Keratinocyte (primary cell): ENCODE results near the gene EFNB3. TPM values are rescaled to one million over a fixed set of nuclear protein-coding genes. Genes with fewer than 3 reads are reported as not detected.

Source experiments
- DNase-seq: peaks from one replicate; pipeline ENCODE4 v3.0.0-alpha.2; 2011; ENCODE audit warnings: low read depth, missing footprints, low spot score
- FAIRE-seq: peaks from 2 replicates; lab custom pipeline; 2011; peaks lifted over from hg19 to GRCh38; lab: Jason Lieb, UNC
- H2AFZ ChIP-seq: 2 replicates; pipeline ENCODE4 v1.6.0; 2012; ENCODE audit warnings: low read length, control low read depth, inconsistent platforms; ENCODE audit not compliant: control insufficient read depth
- H3K27ac ChIP-seq: 2 replicates; pipeline ENCODE4 v1.5.1; 2011; ENCODE audit warnings: low read length; ENCODE audit not compliant: control insufficient read depth, insufficient read depth
- H3K27me3 ChIP-seq: 3 replicates; pipeline ENCODE4 v1.6.0; 2011; ENCODE audit warnings: low read length; ENCODE audit not compliant: control insufficient read depth, insufficient read depth; ENCODE audit errors: extremely low read depth
- H3K36me3 ChIP-seq, 2 experiments: 2 replicates in 1 of 2; 3 replicates in 1 of 2; pipeline ENCODE4 v1.5.1; 2011; ENCODE audit warnings: low read length in 2 of 2, mild to moderate bottlenecking in 1 of 2; ENCODE audit not compliant: control insufficient read depth in 2 of 2, insufficient read depth in 2 of 2; ENCODE audit errors: extremely low read depth in 1 of 2
- H3K4me1 ChIP-seq: 3 replicates; pipeline ENCODE4 v1.5.1; 2011; ENCODE audit warnings: low read length; ENCODE audit not compliant: control insufficient read depth, insufficient read depth; ENCODE audit errors: extremely low read depth
- H3K4me2 ChIP-seq: 3 replicates; pipeline ENCODE4 v1.6.0; 2011; ENCODE audit warnings: low read depth, low read length; ENCODE audit not compliant: control insufficient read depth, insufficient read depth; ENCODE audit errors: extremely low read depth
- H3K4me3 ChIP-seq, 3 experiments: fragments of 200-600 bp in 1 of 3; sonication (generic) in 1 of 3; 2 replicates in 2 of 3; 3 replicates in 1 of 3; pipeline ENCODE4 v1.5.1; 2011 to 2016; ENCODE audit warnings: low read length in 3 of 3, mild to moderate bottlenecking in 3 of 3, control low read depth in 2 of 3, inconsistent platforms in 1 of 3, low read depth in 1 of 3, mixed read lengths in 1 of 3, mixed run types in 1 of 3, moderate library complexity in 1 of 3; ENCODE audit not compliant: control insufficient read depth in 2 of 3, insufficient read depth in 2 of 3; ENCODE audit errors: extremely low read depth in 1 of 3
- H3K79me2 ChIP-seq: 2 replicates; pipeline ENCODE4 v1.6.0; 2012; ENCODE audit warnings: low read length; ENCODE audit not compliant: control insufficient read depth, insufficient read depth
- H3K9ac ChIP-seq: 3 replicates; pipeline ENCODE4 v1.6.0; 2011; ENCODE audit warnings: low read length; ENCODE audit not compliant: control insufficient read depth, insufficient read depth; ENCODE audit errors: extremely low read depth
- H3K9me1 ChIP-seq: 3 replicates; pipeline ENCODE4 v1.6.0; 2011; ENCODE audit warnings: low read length; ENCODE audit not compliant: control insufficient read depth, insufficient read depth; ENCODE audit errors: extremely low read depth
- H3K9me3 ChIP-seq: 2 replicates; pipeline ENCODE4 v1.5.1; 2012; ENCODE audit warnings: low read depth, low read length; ENCODE audit not compliant: control insufficient read depth
- H4K20me1 ChIP-seq: 3 replicates; pipeline ENCODE4 v1.6.0; 2011; ENCODE audit warnings: low read length; ENCODE audit not compliant: control insufficient read depth, insufficient read depth; ENCODE audit errors: extremely low read depth
- EZH2 ChIP-seq: IDR thresholded peaks from one replicate; pipeline ENCODE4 v1.6.1; 2012; ENCODE audit warnings: inconsistent platforms, mild to moderate bottlenecking, low read length, moderate library complexity
- dilution Hi-C: fragments of 300-500 bp; cut with MboI; formaldehyde crosslinking; loops from one replicate; pipeline ENCODE4 v1.7.0; 2020; ENCODE audit warnings: low sequenced_read_pairs; ENCODE audit not compliant: extremely low pct_ligation_motif_present
- polyA plus RNA-seq, 5 experiments: library from polyadenylated mRNA; depleted of rRNA in 3 of 5; stranded (reverse) in 3 of 5; stranded (forward) in 1 of 5; unstranded in 1 of 5; fragments of >200 nt; gene quantifications; 1 replicate in 1 of 5; 2 replicates in 3 of 5; 3 replicates in 1 of 5; pipeline versions ENCODE4 v1.2.1 to v1.2.3, GENCODE V29; 2011 to 2012; ENCODE audit warnings: missing spikeins in 2 of 5, low read depth in 1 of 5, low replicate concordance in 1 of 5
- TF ChIP-seq, protein P1 (sequence below), 3 experiments: IDR thresholded peaks in 1 of 3; conservative IDR thresholded peaks in 1 of 3; optimal IDR thresholded peaks in 1 of 3; 2 replicates in 2 of 3; 3 replicates in 1 of 3; pipeline versions ENCODE3 to v1.5.1; 2011; ENCODE audit warnings: low read length in 3 of 3, mild to moderate bottlenecking in 3 of 3, moderate library complexity in 2 of 3, control low read depth in 1 of 3, inconsistent platforms in 1 of 3; ENCODE audit not compliant: insufficient read depth in 2 of 3; ENCODE audit errors: extremely low read depth in 1 of 3

Gene EFNB3
- polyA plus RNA-seq, 1 donor (not counting 4 experiments of a cell fraction or from before 2014, with no cell fraction given) = 4.1 TPM

DNA sequence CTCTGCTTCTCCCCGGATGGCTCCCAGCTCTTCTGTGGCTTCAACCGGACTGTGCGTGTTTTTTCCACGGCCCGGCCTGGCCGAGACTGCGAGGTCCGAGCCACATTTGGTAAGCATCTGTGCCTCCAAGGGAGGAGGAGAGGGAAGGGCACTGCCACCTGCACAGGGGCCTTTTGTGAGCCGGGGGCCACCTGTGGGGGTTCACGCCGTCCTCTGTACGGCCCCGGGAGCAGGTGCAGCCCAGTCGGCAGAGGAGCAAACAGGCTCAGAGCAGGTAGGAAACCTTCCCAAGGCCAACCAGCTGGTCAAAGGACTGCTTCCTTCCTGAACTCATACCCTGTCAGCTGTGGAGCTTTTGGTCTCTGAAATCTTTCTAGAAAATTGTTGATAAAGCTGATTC is 3.3 kb upstream of the EFNB3 start:
- no peaks in the 10 kb centered on the region for H3K9me1 ChIP-seq
- peaks cover 14 to 16% of the 10 kb centered on the region in 2 experiments for H3K36me3 ChIP-seq
- no peak overlapping the region for H3K9ac ChIP-seq
- H3K4me3 ChIP-seq = no peak overlapping the region
- peaks cover 14% of the 10 kb centered on the region for H3K27me3 ChIP-seq
- no peak overlapping the region for H3K27ac ChIP-seq
- no peak for TF ChIP-seq EZH2
- TF ChIP-seq, protein P1, sequence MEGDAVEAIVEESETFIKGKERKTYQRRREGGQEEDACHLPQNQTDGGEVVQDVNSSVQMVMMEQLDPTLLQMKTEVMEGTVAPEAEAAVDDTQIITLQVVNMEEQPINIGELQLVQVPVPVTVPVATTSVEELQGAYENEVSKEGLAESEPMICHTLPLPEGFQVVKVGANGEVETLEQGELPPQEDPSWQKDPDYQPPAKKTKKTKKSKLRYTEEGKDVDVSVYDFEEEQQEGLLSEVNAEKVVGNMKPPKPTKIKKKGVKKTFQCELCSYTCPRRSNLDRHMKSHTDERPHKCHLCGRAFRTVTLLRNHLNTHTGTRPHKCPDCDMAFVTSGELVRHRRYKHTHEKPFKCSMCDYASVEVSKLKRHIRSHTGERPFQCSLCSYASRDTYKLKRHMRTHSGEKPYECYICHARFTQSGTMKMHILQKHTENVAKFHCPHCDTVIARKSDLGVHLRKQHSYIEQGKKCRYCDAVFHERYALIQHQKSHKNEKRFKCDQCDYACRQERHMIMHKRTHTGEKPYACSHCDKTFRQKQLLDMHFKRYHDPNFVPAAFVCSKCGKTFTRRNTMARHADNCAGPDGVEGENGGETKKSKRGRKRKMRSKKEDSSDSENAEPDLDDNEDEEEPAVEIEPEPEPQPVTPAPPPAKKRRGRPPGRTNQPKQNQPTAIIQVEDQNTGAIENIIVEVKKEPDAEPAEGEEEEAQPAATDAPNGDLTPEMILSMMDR (optimal IDR thresholded peaks at IDR 0.05 in 1 of 3, IDR thresholded peaks at IDR 0.05 in 1 of 3, conservative IDR thresholded peaks at IDR 0.05 in 1 of 3; ENCODE audit: extremely low read depth in 1 of 3, insufficient read depth in 2 of 3, low read length in 3 of 3) = no peak
- H2AFZ ChIP-seq = no peak overlapping the region
- no peaks in the 10 kb centered on the region for H3K79me2 ChIP-seq
- H3K4me2 ChIP-seq = no peak overlapping the region
- DNase-seq = no peak
- H3K4me1 ChIP-seq = peaks cover 20% of the 10 kb centered on the region
- dilution Hi-C loops = no loop called here
- H3K9me3 ChIP-seq = no peaks in the 10 kb centered on the region
- FAIRE-seq = no peak
- no peaks in the 10 kb centered on the region for H4K20me1 ChIP-seq

DNA sequence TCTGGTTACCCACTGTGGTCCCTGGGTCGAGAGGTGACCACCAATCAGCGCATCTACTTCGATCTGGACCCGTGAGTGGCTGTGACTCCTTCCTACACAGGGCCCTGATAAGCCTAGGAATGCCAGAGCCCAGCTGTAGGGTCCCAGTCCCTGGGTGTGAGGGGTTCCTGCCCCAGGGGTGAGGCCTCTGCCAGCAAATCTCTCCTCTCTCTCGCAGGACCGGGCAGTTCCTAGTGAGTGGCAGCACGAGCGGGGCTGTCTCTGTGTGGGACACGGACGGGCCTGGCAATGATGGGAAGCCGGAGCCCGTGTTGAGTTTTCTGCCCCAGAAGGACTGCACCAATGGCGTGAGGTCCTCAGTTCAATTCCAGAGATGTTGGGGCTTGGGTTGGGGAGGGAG is 2.2 kb upstream of the EFNB3 start:
- Histone ChIP-seq H3K79me2 (no peaks in the 10 kb centered on the region), H2AFZ (no peak overlapping the region), H3K4me3 (no peak overlapping the region), H3K36me3 (peaks cover 12 to 16% of the 10 kb centered on the region in 2 experiments), H3K4me2 (no peak overlapping the region), H3K9ac (no peak overlapping the region), H4K20me1 (no peaks in the 10 kb centered on the region), H3K9me3 (no peaks in the 10 kb centered on the region), H3K27me3 (peaks cover 22% of the 10 kb centered on the region), H3K27ac (no peak overlapping the region), H3K4me1 (peaks cover 20% of the 10 kb centered on the region), H3K9me1 (no peaks in the 10 kb centered on the region)
- no peak for TF ChIP-seq EZH2
- TF ChIP-seq, protein P1 (optimal IDR thresholded peaks at IDR 0.05 in 1 of 3, IDR thresholded peaks at IDR 0.05 in 1 of 3, conservative IDR thresholded peaks at IDR 0.05 in 1 of 3; ENCODE audit: extremely low read depth in 1 of 3, insufficient read depth in 2 of 3, low read length in 3 of 3) = no peak
- no peak for FAIRE-seq
- dilution Hi-C loops = no loop called here
- no peak for DNase-seq
